ENCODE results near the gene LAMC2.

Gene LAMC2

DNA sequence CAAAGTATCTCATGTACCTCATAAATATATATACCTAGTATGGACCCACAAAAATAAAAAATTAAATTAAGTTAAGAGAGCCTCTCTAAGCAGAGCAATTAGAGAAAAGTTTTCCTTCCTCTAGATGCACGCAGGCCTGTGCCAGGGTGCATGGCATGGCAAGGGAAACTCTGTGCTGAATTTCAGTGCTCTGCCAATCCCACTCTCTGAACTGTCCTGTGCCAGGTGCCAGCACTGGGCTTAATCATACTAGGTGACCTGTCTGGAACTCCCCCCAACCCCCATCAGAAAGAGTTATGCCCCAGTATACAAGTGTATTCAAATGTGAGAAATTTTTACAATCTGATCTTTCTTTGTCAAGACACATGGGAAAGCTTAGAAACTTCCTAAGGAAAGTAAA is 10.4 kb upstream of the LAMC2 start:
- no peak for DNase-seq

DNA sequence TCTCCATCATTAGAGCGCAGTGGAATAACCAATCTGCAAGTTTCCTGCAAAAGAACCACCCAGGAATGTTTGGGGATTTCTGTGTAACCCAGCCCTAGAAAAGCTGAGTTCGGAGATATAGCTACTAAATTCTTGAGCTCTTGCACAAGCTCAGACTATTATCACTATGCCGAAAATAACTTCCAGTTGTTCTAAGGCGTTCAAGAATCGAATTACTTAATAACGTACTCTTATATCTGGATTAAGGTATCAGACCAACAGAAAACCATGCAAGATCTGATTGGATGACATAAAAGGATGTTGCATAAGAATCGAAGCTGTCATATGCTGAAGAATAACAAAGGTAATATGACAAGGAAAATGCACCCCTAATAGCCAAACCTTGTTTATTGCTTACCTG is 7.5 kb upstream of the LAMC2 start:
- DNase-seq, result no peak

DNA sequence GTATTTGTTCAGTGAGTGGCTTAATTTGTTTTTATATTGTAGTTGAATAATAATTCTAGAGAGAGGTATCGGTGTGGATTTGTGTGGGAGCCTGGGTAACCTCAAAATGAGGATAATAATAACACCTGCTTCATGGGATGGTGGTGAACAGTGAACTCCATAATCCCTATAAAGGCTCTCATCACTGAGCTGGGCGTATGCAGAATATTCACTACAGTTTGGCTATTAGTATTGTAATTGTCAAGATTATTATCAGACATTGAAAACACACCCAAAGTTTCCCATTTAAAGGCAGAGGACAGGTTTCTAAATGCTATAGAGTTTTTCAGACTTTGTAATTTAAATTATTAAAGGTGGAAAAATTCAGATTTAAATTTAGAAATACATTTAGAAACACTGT is 7.0 kb upstream of the LAMC2 start:
- DNase-seq, result no peak

DNA sequence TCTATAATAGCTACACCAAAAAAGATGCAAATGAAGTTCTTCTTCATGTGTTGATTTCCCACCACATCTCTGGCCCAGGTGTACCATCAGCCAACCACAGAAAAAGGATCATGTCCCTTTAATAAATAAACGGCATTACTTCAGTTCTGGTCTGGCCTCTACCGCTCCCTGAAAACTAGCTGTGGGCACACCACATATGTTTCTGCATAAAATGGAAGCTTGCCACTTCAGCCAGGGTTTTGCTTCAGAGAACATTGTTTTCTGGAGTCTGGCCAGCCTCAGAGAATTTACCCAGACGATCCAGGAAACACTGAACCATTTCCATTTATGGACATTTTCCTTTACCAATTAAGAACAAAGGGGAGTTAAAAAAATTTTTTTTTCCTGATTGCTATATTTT is 5.8 kb upstream of the LAMC2 start:
- DNase-seq, result peak; percentile 78

DNA sequence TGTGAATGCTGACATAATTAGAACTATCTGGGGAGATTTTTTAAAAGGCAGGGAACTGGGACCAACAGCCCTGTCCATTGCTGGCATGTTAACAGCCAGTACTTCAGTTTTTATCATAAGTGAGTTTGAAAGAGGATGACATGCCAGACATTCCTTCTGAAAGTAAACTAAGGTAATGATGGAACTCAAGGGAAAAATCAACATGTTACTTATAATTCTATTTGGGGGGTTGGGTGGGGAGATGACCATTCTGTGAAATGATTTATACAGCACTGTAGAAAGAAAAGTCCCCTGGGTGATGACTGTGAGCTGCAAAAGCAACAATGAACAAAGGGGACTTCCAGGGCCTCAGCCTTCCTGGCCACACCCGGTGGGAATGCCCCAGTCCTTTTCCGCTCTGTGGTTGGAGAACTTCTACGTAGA is 5.4 kb upstream of the LAMC2 start:
- no peak for DNase-seq

DNA sequence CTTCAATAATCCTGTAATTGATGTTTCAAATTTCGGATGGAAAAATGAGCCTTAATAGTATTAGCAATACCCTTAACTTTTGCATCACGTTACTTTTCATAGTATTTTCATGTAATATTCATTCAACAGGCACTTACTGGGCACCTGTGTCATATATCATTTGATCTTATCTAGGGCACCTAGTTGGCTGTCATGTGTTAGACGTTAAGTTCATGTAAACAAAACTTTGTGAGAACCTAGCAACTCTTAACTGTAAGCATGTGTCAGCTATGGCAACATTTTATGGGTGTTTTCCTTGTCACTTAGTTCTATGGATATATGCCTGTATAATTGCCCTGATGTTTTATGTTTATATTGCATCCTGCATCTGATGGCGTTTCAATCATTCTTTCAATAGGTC is 777 bp downstream of the LAMC2 start:
- DNase-seq, result no peak

DNA sequence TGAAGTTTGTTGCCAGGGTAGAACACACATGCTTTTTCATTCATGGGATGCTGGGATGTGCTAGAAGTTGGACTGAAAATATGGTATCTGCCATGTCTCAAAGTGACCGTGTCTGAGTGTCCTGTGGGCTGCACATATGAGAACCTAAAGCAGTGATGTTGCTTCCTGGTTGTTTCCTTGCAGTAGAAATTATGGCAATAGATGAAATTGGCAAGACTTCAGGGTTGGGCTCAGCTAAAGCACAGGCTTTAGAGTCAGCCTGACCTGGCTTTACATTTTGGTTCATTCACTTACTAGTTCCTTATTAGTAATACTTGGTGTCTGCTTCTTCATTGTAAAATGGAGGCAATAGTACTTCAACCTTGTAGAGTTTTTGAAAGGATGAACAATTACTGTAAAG is 2.2 kb downstream of the LAMC2 start:
- DNase-seq, result no peak

DNA sequence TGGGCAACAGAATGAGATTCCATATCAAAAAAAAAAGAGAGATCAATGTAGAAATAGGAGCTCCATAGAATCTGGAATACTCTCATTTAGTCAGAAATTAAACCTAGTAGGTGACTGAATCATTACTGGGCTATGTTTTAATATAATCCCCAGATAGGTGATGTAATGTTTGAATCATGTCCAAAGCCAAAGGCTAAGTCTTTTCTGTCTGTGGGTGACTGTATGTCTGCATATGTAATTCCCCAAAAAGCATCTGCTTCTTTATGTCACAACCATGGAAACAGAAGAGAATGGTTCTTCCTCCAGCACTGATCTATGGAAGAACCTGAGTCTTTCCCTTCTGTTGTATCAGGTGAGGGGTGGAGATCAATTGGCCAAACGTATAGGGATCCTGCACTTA is 5.8 kb downstream of the LAMC2 start:
- no peak for DNase-seq

DNA sequence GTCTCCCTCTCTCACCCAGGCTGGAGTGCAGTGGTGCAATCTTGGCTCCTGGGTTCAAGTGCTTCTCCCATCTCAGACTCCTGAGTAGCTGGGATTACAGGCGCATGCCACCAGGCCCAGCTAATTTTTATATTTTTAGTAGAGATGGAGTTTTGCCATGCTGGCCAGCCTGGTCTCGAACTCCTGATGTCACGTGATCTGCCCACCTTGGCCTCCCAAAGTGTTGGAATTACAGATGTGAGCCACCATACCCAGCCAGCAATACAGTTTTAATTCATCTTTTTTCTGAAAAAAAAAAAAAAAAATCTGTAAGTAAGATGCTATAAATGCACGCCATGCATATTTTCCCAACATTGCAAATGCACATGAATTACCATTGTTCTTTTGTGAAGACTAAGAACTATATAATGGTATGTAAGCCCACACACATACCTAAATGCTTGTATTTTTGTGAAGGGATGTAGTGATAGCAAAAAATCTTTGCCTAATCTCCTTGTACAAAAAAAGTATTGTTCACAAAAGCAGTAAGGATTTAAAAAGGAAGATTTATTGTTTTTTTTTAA is 8.0 kb downstream of the LAMC2 start:
- no peak for DNase-seq

DNA sequence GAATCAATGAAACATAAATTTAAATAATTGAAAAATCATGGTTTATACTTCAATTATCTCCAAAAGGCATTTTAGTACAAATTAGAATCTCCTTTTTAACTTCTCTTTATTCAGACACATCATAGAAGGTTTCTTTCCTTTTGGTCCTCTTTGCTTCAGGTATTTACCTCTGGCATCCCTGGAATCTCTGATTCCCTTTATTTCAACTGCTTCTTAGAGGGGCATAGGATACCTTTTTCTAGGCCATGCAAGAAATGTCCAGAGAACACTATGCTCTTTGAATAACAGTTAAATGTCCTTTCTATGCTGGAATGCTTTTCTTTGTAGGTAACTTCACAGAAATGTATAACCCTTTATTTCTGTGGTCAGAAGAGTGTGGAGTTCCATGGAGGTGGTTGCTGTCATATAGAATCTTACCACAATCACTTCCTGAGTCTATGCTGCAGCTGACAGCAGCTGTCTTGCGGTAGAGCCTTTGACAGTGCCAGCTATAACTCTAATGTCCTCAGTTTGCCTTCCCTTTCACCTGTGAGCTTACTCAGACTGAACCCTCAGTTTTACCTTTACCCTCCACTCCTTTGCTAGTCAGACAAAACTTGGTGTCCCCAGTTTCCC is 8.6 kb downstream of the LAMC2 start:
- no peak for DNase-seq

DNA sequence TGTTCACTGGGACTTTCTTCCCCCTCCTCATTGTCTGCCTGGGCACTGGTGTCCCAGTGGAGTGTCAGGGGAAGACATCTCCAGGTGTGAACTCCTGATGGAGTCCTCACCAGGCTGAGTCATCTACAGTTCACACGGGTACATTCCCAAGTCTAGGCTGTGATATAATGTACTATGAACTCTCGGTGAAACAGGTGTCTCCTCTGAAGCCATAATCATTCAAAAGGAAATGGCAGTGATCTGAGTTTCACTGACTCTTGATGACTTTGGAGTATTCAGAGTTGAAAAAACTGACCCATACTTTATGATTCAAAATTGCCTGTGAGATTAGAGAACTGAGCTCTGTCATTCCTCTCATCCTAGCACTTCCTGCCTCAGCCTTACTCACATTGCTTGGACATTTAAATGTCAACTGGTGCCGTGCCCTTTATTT is 9.1 kb downstream of the LAMC2 start:
- DNase-seq, result no peak

DNA sequence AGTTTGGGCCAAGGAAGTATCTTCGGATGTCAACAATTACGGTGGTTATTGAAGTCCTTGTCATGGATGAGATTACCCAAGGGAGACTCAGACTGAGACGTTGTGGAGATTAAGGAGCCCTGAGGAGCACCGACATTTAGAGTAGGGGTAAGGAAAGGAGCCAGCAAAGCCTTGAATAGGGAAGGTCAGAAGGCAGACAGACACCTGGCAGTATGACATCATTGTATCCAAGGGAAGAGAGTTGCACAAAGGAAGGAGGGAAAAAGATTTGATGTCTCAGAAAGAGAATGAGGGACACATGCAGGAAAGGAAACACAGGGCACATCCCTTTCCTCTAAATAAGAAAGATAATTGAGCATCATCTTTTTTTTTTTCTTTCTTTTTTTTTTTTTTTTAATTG is 11.7 kb downstream of the LAMC2 start:
- DNase-seq, result no peak

DNA sequence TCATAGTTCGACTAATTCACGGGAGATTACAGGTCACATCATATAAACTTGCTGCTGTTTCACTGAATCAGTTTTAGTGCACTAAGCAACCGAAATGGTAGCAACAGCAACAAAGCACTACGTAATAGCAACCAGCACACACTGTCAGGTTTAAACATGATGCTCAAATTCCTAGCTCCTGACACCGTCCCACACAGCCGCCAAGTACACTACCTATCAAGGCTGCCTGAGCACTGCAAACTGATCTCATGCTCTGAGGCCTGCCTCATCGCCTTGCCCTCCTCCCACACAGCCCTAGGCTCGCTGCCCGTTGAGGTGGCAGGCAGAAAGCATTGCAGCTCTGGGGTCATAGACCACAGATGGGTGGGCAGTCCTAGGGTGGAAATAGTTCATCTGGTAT is 12.4 kb downstream of the LAMC2 start:
- no peak for DNase-seq

DNA sequence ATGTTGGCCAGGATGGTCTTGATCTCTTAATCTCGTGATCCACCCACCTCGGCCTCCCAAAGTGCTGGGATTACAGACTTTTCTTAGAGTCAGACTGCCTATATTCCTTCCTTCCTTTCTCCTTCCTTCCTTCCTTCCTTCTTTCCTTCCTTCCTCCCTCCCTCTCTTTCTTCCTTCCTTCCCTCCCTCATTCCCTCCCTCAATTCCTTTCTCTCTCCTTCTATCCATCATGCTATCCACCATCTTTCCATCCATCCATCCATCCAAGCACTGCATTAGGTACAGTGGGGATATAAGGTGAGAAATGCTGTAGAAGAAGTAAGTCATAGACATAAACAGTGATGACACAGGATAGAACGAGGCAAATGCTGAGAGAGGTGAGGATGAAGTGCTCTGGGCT is 13.2 kb downstream of the LAMC2 start:
- DNase-seq, result no peak

DNA sequence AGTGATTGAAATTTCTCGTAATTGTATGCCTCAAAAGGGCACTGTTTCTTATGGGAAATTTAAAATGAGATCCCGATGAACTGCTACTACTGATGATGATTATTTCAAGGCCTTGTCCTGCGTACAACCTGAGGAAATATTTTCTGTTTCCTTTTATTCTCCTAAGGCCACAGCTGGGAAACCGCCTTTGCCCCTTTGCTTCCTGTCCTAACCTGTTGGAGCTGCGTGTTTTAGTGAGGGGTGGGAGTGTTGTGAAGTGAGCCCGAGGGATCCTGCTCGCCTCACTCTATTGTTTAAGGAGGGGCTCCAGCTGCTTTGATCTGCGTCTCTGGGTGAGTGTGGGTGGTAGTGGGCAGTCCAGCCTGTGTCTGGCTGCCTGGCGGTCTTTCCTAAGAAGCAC is 14.4 kb downstream of the LAMC2 start:
- no peak for DNase-seq

DNA sequence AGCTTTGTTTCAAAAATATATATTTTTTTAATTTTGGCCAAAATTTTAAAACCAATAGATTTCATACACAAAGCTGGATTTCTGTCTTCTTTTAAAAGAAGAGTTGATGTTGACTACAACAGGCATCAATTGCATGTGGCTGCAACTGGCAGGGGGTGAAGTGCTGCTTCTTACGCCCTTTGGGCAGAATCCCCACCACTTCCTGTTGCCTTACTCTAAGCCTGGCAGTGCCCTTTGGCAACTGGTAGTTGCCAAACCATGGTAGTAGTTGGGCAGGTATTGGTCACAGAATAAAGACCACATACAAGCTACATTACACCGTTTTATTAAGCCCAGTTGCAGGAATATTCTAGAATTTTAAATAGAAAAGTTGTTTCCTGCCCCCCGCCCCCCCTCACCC is 17.0 kb downstream of the LAMC2 start:
- DNase-seq, result no peak

DNA sequence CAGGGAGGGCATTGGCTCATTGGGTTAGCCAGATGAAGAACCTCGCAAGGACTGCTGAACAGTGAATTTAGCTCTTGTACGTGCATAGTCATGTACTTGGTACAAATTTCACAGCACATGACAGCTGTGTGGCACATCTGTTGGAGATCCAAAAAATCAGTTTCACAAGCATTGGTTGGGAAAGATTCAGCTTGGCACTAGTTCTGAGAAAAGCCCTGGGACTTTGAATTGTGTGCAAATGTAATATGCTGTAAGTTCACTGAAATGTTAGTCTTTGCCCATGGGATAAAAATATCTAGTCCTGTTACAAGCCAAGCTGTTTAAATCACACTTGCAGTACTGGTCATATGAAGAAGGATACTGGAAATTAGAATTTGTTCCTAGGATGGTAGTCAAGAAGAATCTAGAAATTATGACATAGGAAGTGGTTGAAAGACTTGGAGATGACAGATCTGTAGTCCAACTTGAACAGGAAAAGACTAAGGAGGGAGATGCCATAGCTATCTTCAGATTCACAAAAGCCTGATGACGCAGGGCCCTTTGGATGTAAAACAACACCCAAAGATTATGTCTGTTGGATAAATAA is 19.2 kb downstream of the LAMC2 start:
- DNase-seq, result no peak

DNA sequence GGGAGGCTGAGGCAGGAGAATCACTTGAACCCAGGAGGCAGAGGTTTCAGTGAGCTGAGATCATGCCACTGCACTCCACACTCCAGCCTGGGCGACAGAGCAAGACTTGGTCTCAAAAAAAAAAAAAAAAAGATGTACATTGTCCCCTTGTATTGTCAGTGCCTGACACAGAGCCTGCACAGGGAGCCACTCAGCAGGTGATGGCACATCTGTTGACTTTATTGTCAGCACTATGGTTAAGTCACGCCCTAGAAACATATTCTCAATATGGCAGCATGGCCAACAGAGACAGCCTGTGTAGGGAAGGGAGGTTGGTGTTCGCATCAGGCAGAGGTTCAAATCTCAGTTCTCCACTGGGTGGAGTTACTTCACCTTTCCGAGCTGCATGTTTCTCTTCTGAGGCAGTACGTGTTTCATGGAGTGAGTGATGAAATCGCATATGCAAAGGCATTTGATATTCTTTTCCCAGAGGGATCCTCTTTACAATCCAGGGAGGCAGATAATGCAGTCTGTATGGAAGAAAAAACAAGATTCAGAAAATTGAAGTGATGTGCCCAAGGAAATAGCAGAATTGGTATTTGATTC is 20.6 kb downstream of the LAMC2 start:
- DNase-seq, result no peak

DNA sequence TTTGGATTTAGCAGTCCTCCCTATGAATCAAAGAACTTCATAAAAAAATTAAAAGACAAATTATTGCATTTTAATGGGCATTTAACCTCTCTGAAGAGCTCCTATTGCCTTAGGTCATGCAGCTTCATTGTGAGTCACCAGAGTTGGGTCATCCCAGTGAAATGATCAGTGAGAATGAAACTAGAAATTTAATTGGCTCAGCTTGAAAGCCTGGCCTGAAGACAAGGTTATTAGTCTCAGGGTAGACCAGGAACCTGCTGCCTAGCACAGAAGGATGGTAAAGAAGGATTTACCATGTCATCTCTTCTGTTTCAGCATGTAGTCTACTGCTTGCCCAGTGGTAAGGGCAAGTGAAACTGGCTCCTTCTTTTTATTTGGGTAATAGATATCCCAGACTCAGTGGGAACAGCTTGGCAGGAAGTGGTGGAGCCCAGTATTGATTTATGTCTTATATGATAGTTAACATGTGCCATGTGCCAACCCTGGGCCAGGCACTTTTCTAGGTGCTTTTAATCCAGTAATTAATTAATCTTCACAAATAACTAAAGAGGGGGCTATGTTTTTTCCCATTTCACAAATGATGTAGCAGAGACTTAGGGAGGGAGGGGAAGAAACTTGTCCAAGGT is 23.6 kb downstream of the LAMC2 start:
- no peak for DNase-seq

DNA sequence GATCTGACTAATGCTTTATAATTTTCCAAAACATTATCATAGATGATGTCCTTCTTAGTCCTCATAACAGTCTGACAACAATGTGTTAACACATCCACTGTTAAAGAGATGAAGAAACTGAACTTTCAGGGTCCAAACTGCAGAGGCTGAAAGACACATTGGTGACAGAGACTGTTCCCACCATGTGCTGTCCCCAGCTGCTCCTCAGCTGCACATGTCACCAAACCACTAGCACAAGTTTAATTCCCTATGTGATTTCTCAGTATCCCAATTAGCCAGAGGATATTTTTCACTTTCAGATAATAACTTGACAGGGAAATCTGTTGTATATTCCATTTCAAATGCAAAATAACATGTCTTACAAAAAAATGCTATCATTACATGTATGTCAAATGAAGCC is 24.6 kb downstream of the LAMC2 start:
- DNase-seq, result no peak

DNA sequence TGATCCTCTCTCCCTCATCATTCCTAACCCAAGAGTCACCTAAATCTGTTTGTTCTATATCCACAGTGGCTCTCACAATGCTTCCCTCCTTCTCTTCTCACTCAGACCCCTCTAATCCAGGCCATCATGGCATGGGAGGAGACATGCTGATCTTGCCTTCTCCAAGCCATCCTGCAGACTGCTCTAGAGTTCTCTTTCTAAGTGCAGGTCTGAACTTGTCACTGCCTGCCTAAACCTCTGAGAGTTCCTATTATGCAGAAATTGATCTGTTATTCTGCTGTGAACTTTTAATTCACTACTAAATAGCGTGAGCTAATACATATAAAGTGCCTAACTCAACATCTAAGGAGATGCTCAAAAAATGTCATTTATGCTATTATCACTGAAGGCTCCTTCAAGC is 26.8 kb downstream of the LAMC2 start:
- DNase-seq, result no peak

DNA sequence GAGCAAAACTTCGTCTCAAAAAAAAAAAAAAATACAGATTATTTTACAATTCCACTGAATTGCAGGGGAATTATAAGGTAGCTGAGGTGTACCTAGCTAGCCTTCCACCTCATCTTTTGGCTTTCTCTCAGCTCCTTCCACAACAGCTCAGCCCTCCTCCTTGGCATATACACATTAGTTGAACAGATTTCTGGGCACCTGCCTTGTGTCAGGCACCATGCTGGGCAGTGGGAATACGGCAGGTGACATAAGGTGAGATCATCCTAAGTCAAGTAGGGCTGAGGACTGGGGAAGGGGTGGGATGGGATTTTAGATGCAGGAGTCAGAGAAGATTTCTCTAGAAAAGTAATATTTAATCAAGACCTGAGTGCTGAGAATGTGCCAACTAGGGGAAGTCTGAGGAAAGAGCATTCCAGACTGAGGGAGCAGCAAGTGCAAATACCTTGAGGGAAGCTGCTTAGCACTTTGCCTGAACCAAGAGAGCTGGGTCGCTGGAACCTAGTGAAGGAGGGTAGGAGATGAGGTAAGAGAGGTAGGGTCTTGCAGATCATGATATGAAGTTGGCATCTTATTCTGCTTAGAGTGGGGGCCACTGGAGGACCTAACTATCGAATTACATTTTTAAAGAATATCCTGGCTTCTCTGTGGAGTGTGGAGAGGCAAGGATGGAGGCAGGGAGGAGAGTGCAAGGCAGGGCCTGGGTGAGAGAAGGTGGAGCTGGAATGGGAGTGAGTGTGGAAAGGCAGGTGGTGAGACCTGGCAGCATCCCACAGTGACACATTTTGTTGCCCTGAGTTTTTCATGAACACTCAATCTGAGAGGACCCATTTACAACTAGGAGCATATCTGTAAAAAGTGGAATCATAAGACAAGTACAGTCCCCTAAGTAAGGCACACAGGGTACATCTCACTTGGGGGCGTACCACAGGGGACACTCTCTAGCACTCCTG is 28.2 kb downstream of the LAMC2 start:
- DNase-seq, result no peak
